Measurements from ENCODE around the gene SNX4. TPM values are rescaled to one million over a fixed set of nuclear protein-coding genes. Genes with fewer than 3 reads are reported as not detected.
"Not testable (repeated sequence)": the region's sequence is repeated elsewhere in the genome, so short reads cannot be mapped to it uniquely, and the experiment has no call there.

The SNX4 gene
- total RNA-seq, 1 experiment from 2014 or later: 43.6 TPM

GRCh38 chr3:125406070-125406469, 113.9 kb downstream of the SNX4 start:
- Histone ChIP-seq H3K9me3 (ENCODE audit: low read depth, low read length, poor library complexity, severe bottlenecking) (no peaks in the 10 kb centered on the region), H3K4me1 (ENCODE audit: insufficient read depth, low read length, poor library complexity, severe bottlenecking) (no peaks in the 10 kb centered on the region), H3K4me3 (ENCODE audit: low read depth, low read length, poor library complexity, severe bottlenecking) (no peak overlapping the region), H3K27ac (ENCODE audit: low read depth, low read length, poor library complexity, severe bottlenecking) (no peak overlapping the region), H3K27me3 (replicated peaks; ENCODE audit: insufficient read depth, low read depth, low read length, poor library complexity) (no peaks in the 10 kb centered on the region), H3K36me3 (ENCODE audit: insufficient read depth, low read length, poor library complexity, severe bottlenecking) (no peaks in the 10 kb centered on the region)
- TF ChIP-seq EZH2 (IDR thresholded peaks at IDR 0.05; ENCODE audit: borderline replicate concordance, low read depth, low read length, poor library complexity, severe bottlenecking): no peak
- TF ChIP-seq, protein P1, sequence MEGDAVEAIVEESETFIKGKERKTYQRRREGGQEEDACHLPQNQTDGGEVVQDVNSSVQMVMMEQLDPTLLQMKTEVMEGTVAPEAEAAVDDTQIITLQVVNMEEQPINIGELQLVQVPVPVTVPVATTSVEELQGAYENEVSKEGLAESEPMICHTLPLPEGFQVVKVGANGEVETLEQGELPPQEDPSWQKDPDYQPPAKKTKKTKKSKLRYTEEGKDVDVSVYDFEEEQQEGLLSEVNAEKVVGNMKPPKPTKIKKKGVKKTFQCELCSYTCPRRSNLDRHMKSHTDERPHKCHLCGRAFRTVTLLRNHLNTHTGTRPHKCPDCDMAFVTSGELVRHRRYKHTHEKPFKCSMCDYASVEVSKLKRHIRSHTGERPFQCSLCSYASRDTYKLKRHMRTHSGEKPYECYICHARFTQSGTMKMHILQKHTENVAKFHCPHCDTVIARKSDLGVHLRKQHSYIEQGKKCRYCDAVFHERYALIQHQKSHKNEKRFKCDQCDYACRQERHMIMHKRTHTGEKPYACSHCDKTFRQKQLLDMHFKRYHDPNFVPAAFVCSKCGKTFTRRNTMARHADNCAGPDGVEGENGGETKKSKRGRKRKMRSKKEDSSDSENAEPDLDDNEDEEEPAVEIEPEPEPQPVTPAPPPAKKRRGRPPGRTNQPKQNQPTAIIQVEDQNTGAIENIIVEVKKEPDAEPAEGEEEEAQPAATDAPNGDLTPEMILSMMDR (conservative IDR thresholded peaks at IDR 0.05; ENCODE audit: low read depth, low read length): no peak
- intact Hi-C loops (cut with micrococcal nuclease; ENCODE audit: unreplicated experiment): no loop called here
- no TSS peak for BruUV-seq (replicated peaks)
- ChIA-PET CTCF (no interaction called here), POLR2A (ENCODE audit: low non-redundant PET) (interaction anchor here (0.6 kb wide), 1 partner anchor 9 kb away, joined by 15 read pairs; no protein-coding TSS in a partner anchor)
- no peak for DNase-seq (ENCODE audit: low spot score)

DNA sequence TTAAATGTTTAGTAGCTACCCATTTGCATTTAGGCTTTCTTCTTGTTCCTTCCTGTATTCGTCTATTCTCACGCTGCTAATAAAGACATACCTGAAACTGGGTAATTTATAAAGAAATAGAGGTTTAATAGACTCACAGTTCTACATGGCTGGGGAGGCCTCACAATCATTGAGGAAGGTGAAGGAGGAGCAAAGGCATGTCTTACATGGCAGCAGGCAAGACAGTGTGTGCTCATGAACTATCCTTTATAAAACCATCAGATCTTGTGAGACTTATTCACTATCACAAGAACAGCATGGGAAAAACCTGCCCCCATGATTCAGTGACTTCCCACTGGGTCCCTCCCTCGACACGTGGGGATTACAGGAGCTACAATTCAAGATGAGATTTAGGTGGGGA, 114.5 kb downstream of the SNX4 start:
- BruUV-seq (replicated peaks); H3K9me3 ChIP-seq (ENCODE audit: low read depth, low read length, poor library complexity, severe bottlenecking); intact Hi-C loops (cut with micrococcal nuclease; ENCODE audit: unreplicated experiment); H3K4me1 ChIP-seq (ENCODE audit: insufficient read depth, low read length, poor library complexity, severe bottlenecking); H3K4me3 ChIP-seq (ENCODE audit: low read depth, low read length, poor library complexity, severe bottlenecking); DNase-seq (ENCODE audit: low spot score); H3K27me3 ChIP-seq (replicated peaks; ENCODE audit: insufficient read depth, low read depth, low read length, poor library complexity); H3K27ac ChIP-seq (ENCODE audit: low read depth, low read length, poor library complexity, severe bottlenecking); CTCF ChIA-PET; H3K36me3 ChIP-seq (ENCODE audit: insufficient read depth, low read length, poor library complexity, severe bottlenecking): not testable (repeated sequence)
- POLR2A ChIA-PET (ENCODE audit: low non-redundant PET): interaction anchor here (0.6 kb wide), 1 partner anchor 8 kb away, joined by 15 read pairs; no protein-coding TSS in a partner anchor

GRCh38 chr3:125403789-125404188, 116.2 kb downstream of the SNX4 start:
- no peaks in the 10 kb centered on the region for H3K27me3 ChIP-seq (replicated peaks; ENCODE audit: insufficient read depth, low read depth, low read length, poor library complexity)
- H3K36me3 ChIP-seq (ENCODE audit: insufficient read depth, low read length, poor library complexity, severe bottlenecking): no peaks in the 10 kb centered on the region
- no TSS peak for BruUV-seq (replicated peaks)
- H3K9me3 ChIP-seq (ENCODE audit: low read depth, low read length, poor library complexity, severe bottlenecking): no peaks in the 10 kb centered on the region
- POLR2A ChIA-PET (ENCODE audit: low non-redundant PET): no interaction called here
- DNase-seq (ENCODE audit: low spot score): no peak
- CTCF ChIA-PET: no interaction called here
- TF ChIP-seq EZH2 (IDR thresholded peaks at IDR 0.05; ENCODE audit: borderline replicate concordance, low read depth, low read length, poor library complexity, severe bottlenecking): no peak
- TF ChIP-seq, protein P1 (conservative IDR thresholded peaks at IDR 0.05; ENCODE audit: low read depth, low read length): no peak
- no peak overlapping the region for H3K27ac ChIP-seq (ENCODE audit: low read depth, low read length, poor library complexity, severe bottlenecking)
- intact Hi-C loops (cut with micrococcal nuclease; ENCODE audit: unreplicated experiment): no loop called here
- no peak overlapping the region for H3K4me3 ChIP-seq (ENCODE audit: low read depth, low read length, poor library complexity, severe bottlenecking)
- no peaks in the 10 kb centered on the region for H3K4me1 ChIP-seq (ENCODE audit: insufficient read depth, low read length, poor library complexity, severe bottlenecking)

DNA sequence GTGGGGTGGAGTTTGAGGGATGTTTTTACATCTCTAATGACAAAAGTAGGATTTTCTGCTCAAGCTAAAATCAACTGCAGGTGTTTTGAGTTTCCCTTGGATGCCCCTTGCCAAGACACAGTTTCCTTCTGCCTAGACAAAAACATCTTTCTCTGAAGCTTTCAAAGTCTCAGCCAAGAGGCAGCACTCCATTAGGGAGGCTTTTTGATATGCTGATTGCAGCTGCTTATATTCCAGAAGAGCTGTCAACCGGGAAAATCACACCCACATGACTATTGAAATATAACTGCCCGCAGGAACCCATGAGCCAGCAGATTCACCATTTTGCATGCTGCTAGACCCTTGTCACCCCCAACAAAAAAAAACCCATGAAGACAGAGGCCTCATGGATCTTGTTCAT, 117.4 kb downstream of the SNX4 start:
- POLR2A ChIA-PET (ENCODE audit: low non-redundant PET): no interaction called here
- no TSS peak for BruUV-seq (replicated peaks)
- no peak overlapping the region for H3K27ac ChIP-seq (ENCODE audit: low read depth, low read length, poor library complexity, severe bottlenecking)
- no peaks in the 10 kb centered on the region for H3K4me1 ChIP-seq (ENCODE audit: insufficient read depth, low read length, poor library complexity, severe bottlenecking)
- no peak overlapping the region for H3K4me3 ChIP-seq (ENCODE audit: low read depth, low read length, poor library complexity, severe bottlenecking)
- TF ChIP-seq, protein P1 (conservative IDR thresholded peaks at IDR 0.05; ENCODE audit: low read depth, low read length): no peak
- no peak for TF ChIP-seq EZH2 (IDR thresholded peaks at IDR 0.05; ENCODE audit: borderline replicate concordance, low read depth, low read length, poor library complexity, severe bottlenecking)
- DNase-seq (ENCODE audit: low spot score): no peak
- H3K9me3 ChIP-seq (ENCODE audit: low read depth, low read length, poor library complexity, severe bottlenecking): no peaks in the 10 kb centered on the region
- intact Hi-C loops (cut with micrococcal nuclease; ENCODE audit: unreplicated experiment): no loop called here
- CTCF ChIA-PET: no interaction called here
- H3K36me3 ChIP-seq (ENCODE audit: insufficient read depth, low read length, poor library complexity, severe bottlenecking): no peaks in the 10 kb centered on the region
- no peaks in the 10 kb centered on the region for H3K27me3 ChIP-seq (replicated peaks; ENCODE audit: insufficient read depth, low read depth, low read length, poor library complexity)
